ENCODE results near the gene TARBP2.

DNA sequence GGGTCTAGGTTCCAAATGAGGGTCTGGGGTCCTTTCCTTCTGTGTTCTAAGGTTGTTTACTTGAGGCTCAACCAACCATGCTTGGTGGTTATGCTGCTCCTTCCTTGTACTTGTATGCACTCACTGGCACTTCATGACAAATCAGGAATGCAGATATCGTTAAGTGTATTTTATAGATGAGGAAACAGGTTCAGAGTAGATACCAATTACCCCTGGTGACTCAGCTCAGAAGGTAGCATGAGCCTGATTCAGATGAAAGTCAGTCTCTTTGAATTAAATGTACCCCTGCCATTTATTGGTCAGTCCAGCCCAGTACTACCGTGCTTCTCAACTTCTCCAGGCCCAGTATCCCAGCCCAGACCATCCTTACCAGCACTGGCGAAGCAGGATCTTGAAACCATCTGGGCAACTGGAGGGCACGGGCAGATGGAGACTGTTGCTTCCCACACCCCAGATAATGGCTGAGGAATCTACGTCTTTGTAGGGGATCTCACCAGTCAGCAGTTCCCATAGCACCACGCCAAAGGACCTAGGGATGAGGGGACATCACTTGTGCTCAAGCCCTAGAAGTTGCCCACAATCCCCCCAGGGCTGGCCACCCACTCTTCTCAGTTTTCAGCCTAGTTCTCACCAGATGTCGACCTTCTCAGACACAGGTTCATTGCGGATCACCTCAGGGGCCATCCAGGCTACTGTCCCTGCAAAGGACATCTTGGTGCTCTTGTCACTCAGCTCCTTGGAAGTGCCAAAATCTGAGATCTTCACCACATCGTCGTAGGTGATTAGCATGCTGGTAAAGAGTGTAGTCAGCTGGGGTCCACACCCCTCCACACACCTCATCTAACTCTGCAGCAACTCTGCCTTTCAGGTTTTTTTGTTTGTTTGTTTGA lies 16.2 kb upstream of the TARBP2 start:
- TF ChIP-seq ZNF239 (tag by site-specific recombination; IDR thresholded peaks at IDR 0.05) (no peak), ZNF701 (tag by site-specific recombination; IDR thresholded peaks at IDR 0.05) (no peak), MZF1 (tag by site-specific recombination; IDR thresholded peaks at IDR 0.05; ENCODE audit: borderline replicate concordance) (no peak), ZNF76 (tag by site-specific recombination; IDR thresholded peaks at IDR 0.05; ENCODE audit: borderline replicate concordance, low read depth) (no peak), YY1 (tag by site-specific recombination; IDR thresholded peaks at IDR 0.05) (no peak), KLF16 (tag by site-specific recombination; IDR thresholded peaks at IDR 0.05) (no peak)
- TF ChIP-seq, protein P1, sequence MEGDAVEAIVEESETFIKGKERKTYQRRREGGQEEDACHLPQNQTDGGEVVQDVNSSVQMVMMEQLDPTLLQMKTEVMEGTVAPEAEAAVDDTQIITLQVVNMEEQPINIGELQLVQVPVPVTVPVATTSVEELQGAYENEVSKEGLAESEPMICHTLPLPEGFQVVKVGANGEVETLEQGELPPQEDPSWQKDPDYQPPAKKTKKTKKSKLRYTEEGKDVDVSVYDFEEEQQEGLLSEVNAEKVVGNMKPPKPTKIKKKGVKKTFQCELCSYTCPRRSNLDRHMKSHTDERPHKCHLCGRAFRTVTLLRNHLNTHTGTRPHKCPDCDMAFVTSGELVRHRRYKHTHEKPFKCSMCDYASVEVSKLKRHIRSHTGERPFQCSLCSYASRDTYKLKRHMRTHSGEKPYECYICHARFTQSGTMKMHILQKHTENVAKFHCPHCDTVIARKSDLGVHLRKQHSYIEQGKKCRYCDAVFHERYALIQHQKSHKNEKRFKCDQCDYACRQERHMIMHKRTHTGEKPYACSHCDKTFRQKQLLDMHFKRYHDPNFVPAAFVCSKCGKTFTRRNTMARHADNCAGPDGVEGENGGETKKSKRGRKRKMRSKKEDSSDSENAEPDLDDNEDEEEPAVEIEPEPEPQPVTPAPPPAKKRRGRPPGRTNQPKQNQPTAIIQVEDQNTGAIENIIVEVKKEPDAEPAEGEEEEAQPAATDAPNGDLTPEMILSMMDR (tag by site-specific recombination; IDR thresholded peaks at IDR 0.05): no peak

All from HEK293 (cell line).